ENCODE measurements around the gene ZNF644. TPM values are rescaled to one million over a fixed set of nuclear protein-coding genes. Genes with fewer than 3 reads are reported as not detected.

Gene ZNF644
- total and polyA plus RNA-seq, 4 experiments from 2014 or later, result 53.2 to 76.3 (median 67.5) TPM

GRCh38 chr1:91005285-91005684, 16.6 kb downstream of the ZNF644 start:
- Histone ChIP-seq H3K36me3 (ENCODE audit: insufficient read depth, low read length) (no peaks in the 10 kb centered on the region), H3K4me3 (ENCODE audit: low read length in 2 of 2) (no peak overlapping the region), H3K27ac (ENCODE audit: low read depth, low read length) (no peak overlapping the region), H3K4me1 (ENCODE audit: insufficient read depth, low read length) (peaks cover 57% of the 10 kb centered on the region), H3K9me3 (ENCODE audit: control insufficient read depth in 1 of 2, low read length in 2 of 2) (no peaks in the 10 kb centered on the region), H3K27me3 (ENCODE audit: insufficient read depth, low read length) (no peaks in the 10 kb centered on the region)
- peaks cover 63 to 82% (median 76%) of the 10 kb centered on the region in 4 donors for H3K4me1 Mint-ChIP-seq
- intact Hi-C loops (cut with micrococcal nuclease), result no loop called here
- peaks cover 12 to 23% of the 10 kb centered on the region in 2 donors for H3K36me3 Mint-ChIP-seq
- peaks cover 0 to 5% (median under 1%) of the 10 kb centered on the region in 8 donors for H3K9me3 Mint-ChIP-seq
- no peaks in the 10 kb centered on the region for H3K27me3 Mint-ChIP-seq
- POLR2A ChIA-PET (ENCODE audit: partially characterized antibody), result no interaction called here
- peak overlapping the region in 3 of 7 donors; percentile 17 to 37 (median 36) for H3K27ac Mint-ChIP-seq
- CTCF ChIA-PET (ENCODE audit: partially characterized antibody), result interaction anchor here (0.8 kb wide), 1 partner anchor 15 kb away, joined by 3 read pairs; no protein-coding TSS in a partner anchor
- H3K4me3 Mint-ChIP-seq, result peak overlapping the region in 4 of 8 donors; percentile 2 to 43 (median 8)
- no peak for DNase-seq

DNA sequence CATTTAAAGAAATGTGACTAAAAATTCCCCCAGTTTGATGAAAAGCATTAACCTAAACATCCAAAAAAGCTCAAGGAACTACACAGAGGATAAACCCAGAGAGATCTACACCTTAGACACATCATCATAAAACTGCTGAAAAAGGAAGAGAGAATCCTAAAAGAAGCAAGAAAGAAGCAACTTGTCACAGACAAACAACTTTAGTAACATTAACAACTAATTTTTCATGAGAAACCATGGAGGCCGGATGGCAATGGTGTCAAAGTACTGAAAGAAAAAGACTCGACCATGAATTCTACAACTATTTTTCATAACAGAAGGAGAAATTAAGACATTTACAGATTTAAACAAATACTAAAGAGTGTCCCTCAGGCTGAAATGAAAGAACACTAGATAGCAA, 17.7 kb downstream of the ZNF644 start:
- POLR2A ChIA-PET (ENCODE audit: partially characterized antibody), result no interaction called here
- CTCF ChIA-PET (ENCODE audit: partially characterized antibody), result no interaction called here
- Histone ChIP-seq H3K27me3 (ENCODE audit: insufficient read depth, low read length) (no peaks in the 10 kb centered on the region), H3K4me1 (ENCODE audit: insufficient read depth, low read length) (peaks cover 48% of the 10 kb centered on the region), H3K27ac (ENCODE audit: low read depth, low read length) (no peak overlapping the region), H3K36me3 (ENCODE audit: insufficient read depth, low read length) (no peaks in the 10 kb centered on the region), H3K9me3 (ENCODE audit: control insufficient read depth in 1 of 2, low read length in 2 of 2) (no peaks in the 10 kb centered on the region), H3K4me3 (ENCODE audit: low read length in 2 of 2) (no peak overlapping the region)
- Mint-ChIP-seq H3K27ac (peak overlapping the region in 1 of 7 donors; percentile 1), H3K27me3 (no peaks in the 10 kb centered on the region), H3K4me1 (peaks cover 65 to 86% (median 78%) of the 10 kb centered on the region in 4 donors), H3K4me3 (peak overlapping the region in 2 of 8 donors; percentile 1 to 4), H3K9me3 (peaks cover 0 to 5% (median under 1%) of the 10 kb centered on the region in 8 donors), H3K36me3 (peaks cover 14 to 25% of the 10 kb centered on the region in 2 donors)
- intact Hi-C loops (cut with micrococcal nuclease), result no loop called here
- DNase-seq, result no peak

- peaks cover 42% of the 10 kb centered on the region in 2 donors for H3K36me3 Mint-ChIP-seq
- POLR2A ChIA-PET (ENCODE audit: partially characterized antibody), result no interaction called here
- H3K27ac ChIP-seq (ENCODE audit: low read depth, low read length), result no peak overlapping the region
Measured at GRCh38 chr1:90996742-90997413, 25.0 kb downstream of the ZNF644 start.

GRCh38 chr1:90995311-90995894, 26.4 kb downstream of the ZNF644 start:
- H3K4me3 Mint-ChIP-seq, result peak overlapping the region in 3 of 8 donors; percentile 17 to 45 (median 40)
- peaks cover 46 to 56% of the 10 kb centered on the region in 2 donors for H3K36me3 Mint-ChIP-seq
- no peak for DNase-seq
- Histone ChIP-seq H3K27ac (ENCODE audit: low read depth, low read length) (no peak overlapping the region), H3K27me3 (ENCODE audit: insufficient read depth, low read length) (no peaks in the 10 kb centered on the region), H3K4me3 (ENCODE audit: low read length in 2 of 2) (no peak overlapping the region), H3K36me3 (ENCODE audit: insufficient read depth, low read length) (no peaks in the 10 kb centered on the region), H3K9me3 (ENCODE audit: control insufficient read depth in 1 of 2, low read length in 2 of 2) (no peaks in the 10 kb centered on the region), H3K4me1 (ENCODE audit: insufficient read depth, low read length) (peaks cover 38% of the 10 kb centered on the region)
- ChIA-PET CTCF (ENCODE audit: partially characterized antibody) (no interaction called here), POLR2A (ENCODE audit: partially characterized antibody) (interaction anchor here (1.2 kb wide), 1 partner anchor 26 kb away, joined by 3 read pairs; the partner anchor contains the start of gene ZNF644)
- peaks cover 46 to 97% (median 72%) of the 10 kb centered on the region in 4 donors for H3K4me1 Mint-ChIP-seq
- H3K27me3 Mint-ChIP-seq, result no peaks in the 10 kb centered on the region
- peaks cover 0 to 18% (median 5%) of the 10 kb centered on the region in 8 donors for H3K9me3 Mint-ChIP-seq
- intact Hi-C loops (cut with micrococcal nuclease), result no loop called here
- H3K27ac Mint-ChIP-seq, result peak overlapping the region in 3 of 7 donors; percentile 11 to 37 (median 25)

More at GRCh38 chr1:90996742-90997413, 25.0 kb downstream of the ZNF644 start:
- CTCF ChIA-PET (ENCODE audit: partially characterized antibody), result interaction anchor here (1.1 kb wide), 1 partner anchor 13 kb away, joined by 3 read pairs; no protein-coding TSS in a partner anchor
- Histone ChIP-seq H3K36me3 (ENCODE audit: insufficient read depth, low read length) (no peaks in the 10 kb centered on the region), H3K4me1 (ENCODE audit: insufficient read depth, low read length) (peaks cover 38% of the 10 kb centered on the region), H3K9me3 (ENCODE audit: control insufficient read depth in 1 of 2, low read length in 2 of 2) (no peaks in the 10 kb centered on the region), H3K27me3 (ENCODE audit: insufficient read depth, low read length) (no peaks in the 10 kb centered on the region), H3K4me3 (ENCODE audit: low read length in 2 of 2) (no peak overlapping the region)
- intact Hi-C loops (cut with micrococcal nuclease), result no loop called here
- H3K27ac Mint-ChIP-seq, result no peak overlapping the region
- H3K27me3 Mint-ChIP-seq, result no peaks in the 10 kb centered on the region
- H3K4me3 Mint-ChIP-seq, result peak overlapping the region in 1 of 8 donors; percentile 15
- no peak for DNase-seq
- peaks cover 50 to 97% (median 72%) of the 10 kb centered on the region in 4 donors for H3K4me1 Mint-ChIP-seq
- peaks cover 0 to 18% (median 5%) of the 10 kb centered on the region in 8 donors for H3K9me3 Mint-ChIP-seq

DNA sequence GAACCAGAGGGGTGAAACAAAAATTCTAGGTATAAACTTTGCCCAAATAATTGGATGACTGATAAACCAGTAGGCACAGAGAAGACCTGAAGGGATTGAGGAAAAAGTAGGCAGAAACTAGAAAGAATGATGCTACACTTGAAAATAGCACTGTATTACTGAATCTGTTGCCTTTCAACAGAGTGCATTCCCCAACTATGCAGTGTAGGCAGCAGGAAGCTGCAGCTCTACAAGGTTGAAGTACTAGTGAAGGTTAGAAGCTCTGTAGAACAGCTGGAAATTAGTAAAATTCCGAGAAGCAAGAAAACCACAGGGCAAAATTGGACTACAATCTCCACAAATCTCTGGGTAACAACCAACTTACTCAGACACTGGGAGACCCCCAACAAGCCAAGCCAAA, 27.4 kb downstream of the ZNF644 start:
- H3K9me3 Mint-ChIP-seq, result peaks cover 0 to 18% (median 6%) of the 10 kb centered on the region in 8 donors
- H3K4me1 ChIP-seq (ENCODE audit: insufficient read depth, low read length), result peaks cover 38% of the 10 kb centered on the region
- POLR2A ChIA-PET (ENCODE audit: partially characterized antibody), result interaction anchor here (1.2 kb wide), 1 partner anchor 27 kb away, joined by 3 read pairs; the partner anchor contains the start of gene ZNF644
- H3K9me3 ChIP-seq (ENCODE audit: control insufficient read depth in 1 of 2, low read length in 2 of 2), result no peaks in the 10 kb centered on the region
- no peak overlapping the region for H3K4me3 ChIP-seq (ENCODE audit: low read length in 2 of 2)
- H3K36me3 ChIP-seq (ENCODE audit: insufficient read depth, low read length), result no peaks in the 10 kb centered on the region
- CTCF ChIA-PET (ENCODE audit: partially characterized antibody), result no interaction called here
- H3K27ac ChIP-seq (ENCODE audit: low read depth, low read length), result no peak overlapping the region
- peaks cover 45 to 90% (median 71%) of the 10 kb centered on the region in 4 donors for H3K4me1 Mint-ChIP-seq
- no peaks in the 10 kb centered on the region for H3K27me3 ChIP-seq (ENCODE audit: insufficient read depth, low read length)
- peak overlapping the region in 4 of 7 donors; percentile 3 to 59 (median 30) for H3K27ac Mint-ChIP-seq
- no peak for DNase-seq
- H3K4me3 Mint-ChIP-seq, result peak overlapping the region in 4 of 8 donors; percentile 16 to 37 (median 21)
- intact Hi-C loops (cut with micrococcal nuclease), result no loop called here
- no peaks in the 10 kb centered on the region for H3K27me3 Mint-ChIP-seq
- peaks cover 51 to 64% of the 10 kb centered on the region in 2 donors for H3K36me3 Mint-ChIP-seq

GRCh38 chr1:90993245-90993644, 28.6 kb downstream of the ZNF644 start:
- CTCF ChIA-PET (ENCODE audit: partially characterized antibody), result no interaction called here
- H3K36me3 ChIP-seq (ENCODE audit: insufficient read depth, low read length), result no peaks in the 10 kb centered on the region
- Mint-ChIP-seq H3K36me3 (peaks cover 60 to 75% of the 10 kb centered on the region in 2 donors), H3K27ac (peak overlapping the region in 4 of 7 donors; percentile 34 to 70 (median 58)), H3K27me3 (no peaks in the 10 kb centered on the region), H3K9me3 (peaks cover 0 to 28% (median 14%) of the 10 kb centered on the region in 8 donors), H3K4me1 (peaks cover 39 to 88% (median 69%) of the 10 kb centered on the region in 4 donors), H3K4me3 (peak overlapping the region in 3 of 8 donors; percentile 4 to 38 (median 27))
- intact Hi-C loops (cut with micrococcal nuclease), result no loop called here
- no peak for DNase-seq
- H3K4me1 ChIP-seq (ENCODE audit: insufficient read depth, low read length), result peaks cover 38% of the 10 kb centered on the region
- H3K27ac ChIP-seq (ENCODE audit: low read depth, low read length), result no peak overlapping the region
- no peaks in the 10 kb centered on the region for H3K27me3 ChIP-seq (ENCODE audit: insufficient read depth, low read length)
- H3K9me3 ChIP-seq (ENCODE audit: control insufficient read depth in 1 of 2, low read length in 2 of 2), result no peaks in the 10 kb centered on the region
- no peak overlapping the region for H3K4me3 ChIP-seq (ENCODE audit: low read length in 2 of 2)
- POLR2A ChIA-PET (ENCODE audit: partially characterized antibody), result no interaction called here

- H3K4me3 ChIP-seq (ENCODE audit: low read length in 2 of 2), result no peak overlapping the region
- Mint-ChIP-seq H3K4me3 (peak overlapping the region in 1 of 8 donors; percentile 6), H3K27me3 (no peaks in the 10 kb centered on the region), H3K9me3 (peaks cover 0 to 29% (median 21%) of the 10 kb centered on the region in 8 donors), H3K36me3 (peaks cover 62 to 73% of the 10 kb centered on the region in 2 donors), H3K27ac (no peak overlapping the region), H3K4me1 (peaks cover 41 to 87% (median 76%) of the 10 kb centered on the region in 4 donors)
- intact Hi-C loops (cut with micrococcal nuclease), result no loop called here
- H3K27me3 ChIP-seq (ENCODE audit: insufficient read depth, low read length), result no peaks in the 10 kb centered on the region
- CTCF ChIA-PET (ENCODE audit: partially characterized antibody), result no interaction called here
- peaks cover 23% of the 10 kb centered on the region for H3K4me1 ChIP-seq (ENCODE audit: insufficient read depth, low read length)
- no peak overlapping the region for H3K27ac ChIP-seq (ENCODE audit: low read depth, low read length)
- no peaks in the 10 kb centered on the region for H3K36me3 ChIP-seq (ENCODE audit: insufficient read depth, low read length)
- no peak for DNase-seq
- no peaks in the 10 kb centered on the region for H3K9me3 ChIP-seq (ENCODE audit: control insufficient read depth in 1 of 2, low read length in 2 of 2)
- POLR2A ChIA-PET (ENCODE audit: partially characterized antibody), result no interaction called here
Measured at GRCh38 chr1:90990779-90991178, 31.1 kb downstream of the ZNF644 start.

Measured in CD4-positive, alpha-beta memory T cell (primary cell).